IPS-18a (cell line): Measurements from ENCODE around the gene MYOM1.

ENCODE experiments used
- H3K27ac ChIP-seq: one replicate; pipeline ENCODE4 v1.5.1; 2013; ENCODE audit warnings: low read length
- H3K27me3 ChIP-seq: one replicate; pipeline ENCODE4 v1.6.1; 2013; ENCODE audit warnings: mild to moderate bottlenecking, low read length; ENCODE audit not compliant: control insufficient read depth, insufficient read depth
- H3K36me3 ChIP-seq: one replicate; pipeline ENCODE4 v1.6.1; 2013; ENCODE audit warnings: low read depth, low read length; ENCODE audit not compliant: control insufficient read depth
- H3K4me1 ChIP-seq: one replicate; pipeline ENCODE4 v1.6.1; 2013; ENCODE audit warnings: low read depth, low read length; ENCODE audit not compliant: control insufficient read depth
- H3K4me3 ChIP-seq: one replicate; pipeline ENCODE4 v1.5.1; 2013; ENCODE audit warnings: low read length
- H3K9ac ChIP-seq: one replicate; pipeline ENCODE4 v1.6.1; 2013; ENCODE audit warnings: mild to moderate bottlenecking, low read length, moderate library complexity
- H3K9me3 ChIP-seq: one replicate; pipeline ENCODE4 v1.6.1; 2013; ENCODE audit warnings: low read depth, low read length; ENCODE audit not compliant: control insufficient read depth

The MYOM1 gene

GRCh38 chr18:3193331-3193730 lies 26.4 kb downstream of the MYOM1 start:
- Histone ChIP-seq H3K36me3 (no peaks in the 10 kb centered on the region), H3K27me3 (no peaks in the 10 kb centered on the region), H3K27ac (no peak overlapping the region), H3K4me1 (no peaks in the 10 kb centered on the region), H3K9me3 (no peaks in the 10 kb centered on the region), H3K9ac (no peak overlapping the region), H3K4me3 (no peak overlapping the region)

DNA sequence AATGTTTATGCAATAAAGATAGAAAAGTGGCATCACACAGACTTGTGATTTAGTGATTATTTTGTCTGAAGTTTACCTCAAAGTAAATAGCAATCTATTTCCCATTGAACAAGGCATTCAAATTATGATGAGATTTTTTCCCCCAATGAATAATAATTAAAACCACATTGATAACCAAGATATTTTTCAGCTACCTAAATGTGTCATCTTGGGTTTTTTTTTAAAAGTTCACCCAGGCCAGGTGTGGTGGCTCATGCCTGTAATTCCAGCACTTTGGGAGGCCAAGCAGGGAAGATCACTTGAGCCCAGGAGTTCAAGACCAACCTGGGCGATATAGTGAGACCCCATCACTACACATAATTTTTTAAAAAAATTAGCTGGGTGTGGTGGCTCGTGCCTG lies 27.0 kb downstream of the MYOM1 start:
- no peak overlapping the region for H3K9ac ChIP-seq
- H3K27ac ChIP-seq, result no peak overlapping the region
- H3K36me3 ChIP-seq, result no peaks in the 10 kb centered on the region
- no peaks in the 10 kb centered on the region for H3K27me3 ChIP-seq
- H3K4me3 ChIP-seq, result no peak overlapping the region
- no peaks in the 10 kb centered on the region for H3K9me3 ChIP-seq
- H3K4me1 ChIP-seq, result no peaks in the 10 kb centered on the region

DNA sequence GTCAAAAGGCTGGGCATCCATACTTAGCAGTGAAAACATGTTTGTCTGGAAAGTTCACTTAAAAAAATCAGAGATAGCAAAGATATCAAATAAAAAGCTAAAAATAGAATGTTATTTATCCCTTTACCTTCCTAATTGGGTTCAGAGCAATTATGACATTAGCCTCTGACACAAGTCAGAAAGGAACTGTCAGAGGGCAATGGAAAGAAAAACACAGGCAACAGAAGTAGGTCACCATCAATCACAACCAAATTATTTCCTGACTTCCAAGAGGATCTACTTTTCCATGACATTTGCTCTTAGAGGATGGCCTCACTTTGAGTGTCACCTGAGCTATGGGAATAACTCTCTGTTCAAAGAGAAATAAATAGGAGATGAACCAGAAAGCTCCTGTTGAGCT lies 27.5 kb downstream of the MYOM1 start:
- H3K4me3 ChIP-seq, result no peak overlapping the region
- no peaks in the 10 kb centered on the region for H3K27me3 ChIP-seq
- no peaks in the 10 kb centered on the region for H3K4me1 ChIP-seq
- H3K36me3 ChIP-seq, result no peaks in the 10 kb centered on the region
- H3K9ac ChIP-seq, result no peak overlapping the region
- H3K9me3 ChIP-seq, result no peaks in the 10 kb centered on the region
- H3K27ac ChIP-seq, result no peak overlapping the region

DNA sequence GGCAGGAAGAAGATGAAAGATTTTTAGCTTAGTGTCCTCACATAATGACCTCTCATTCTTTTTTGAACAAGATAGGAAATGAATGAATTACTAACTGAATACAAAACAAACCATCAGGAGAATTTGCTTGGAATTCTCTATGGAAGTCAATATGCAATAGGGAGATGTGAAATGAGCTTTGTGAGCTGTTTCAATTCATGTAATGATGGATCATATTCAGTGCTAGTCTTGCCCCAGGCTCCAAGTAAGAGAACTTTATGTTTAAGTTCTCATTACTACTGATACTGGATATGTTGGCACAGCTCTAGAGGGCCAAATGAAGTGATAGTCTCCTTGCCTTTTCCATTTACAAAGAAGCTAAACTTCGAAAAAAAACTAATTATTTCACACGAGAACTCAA lies 29.2 kb downstream of the MYOM1 start:
- Histone ChIP-seq H3K9me3 (no peaks in the 10 kb centered on the region), H3K36me3 (no peaks in the 10 kb centered on the region), H3K27ac (no peak overlapping the region), H3K9ac (no peak overlapping the region), H3K4me3 (no peak overlapping the region), H3K4me1 (no peaks in the 10 kb centered on the region), H3K27me3 (no peaks in the 10 kb centered on the region)

- H3K4me1 ChIP-seq, result no peaks in the 10 kb centered on the region
- no peak overlapping the region for H3K9ac ChIP-seq
- H3K4me3 ChIP-seq, result no peak overlapping the region
- no peaks in the 10 kb centered on the region for H3K9me3 ChIP-seq
- no peak overlapping the region for H3K27ac ChIP-seq
- no peaks in the 10 kb centered on the region for H3K27me3 ChIP-seq
- no peaks in the 10 kb centered on the region for H3K36me3 ChIP-seq
Measured at GRCh38 chr18:3189884-3190283, 29.9 kb downstream of the MYOM1 start.

GRCh38 chr18:3186678-3187658 lies 32.8 kb downstream of the MYOM1 start:
- Histone ChIP-seq H3K9me3 (no peaks in the 10 kb centered on the region), H3K9ac (no peak overlapping the region), H3K4me1 (no peaks in the 10 kb centered on the region), H3K36me3 (no peaks in the 10 kb centered on the region), H3K27ac (no peak overlapping the region), H3K27me3 (no peaks in the 10 kb centered on the region), H3K4me3 (no peak overlapping the region)

DNA sequence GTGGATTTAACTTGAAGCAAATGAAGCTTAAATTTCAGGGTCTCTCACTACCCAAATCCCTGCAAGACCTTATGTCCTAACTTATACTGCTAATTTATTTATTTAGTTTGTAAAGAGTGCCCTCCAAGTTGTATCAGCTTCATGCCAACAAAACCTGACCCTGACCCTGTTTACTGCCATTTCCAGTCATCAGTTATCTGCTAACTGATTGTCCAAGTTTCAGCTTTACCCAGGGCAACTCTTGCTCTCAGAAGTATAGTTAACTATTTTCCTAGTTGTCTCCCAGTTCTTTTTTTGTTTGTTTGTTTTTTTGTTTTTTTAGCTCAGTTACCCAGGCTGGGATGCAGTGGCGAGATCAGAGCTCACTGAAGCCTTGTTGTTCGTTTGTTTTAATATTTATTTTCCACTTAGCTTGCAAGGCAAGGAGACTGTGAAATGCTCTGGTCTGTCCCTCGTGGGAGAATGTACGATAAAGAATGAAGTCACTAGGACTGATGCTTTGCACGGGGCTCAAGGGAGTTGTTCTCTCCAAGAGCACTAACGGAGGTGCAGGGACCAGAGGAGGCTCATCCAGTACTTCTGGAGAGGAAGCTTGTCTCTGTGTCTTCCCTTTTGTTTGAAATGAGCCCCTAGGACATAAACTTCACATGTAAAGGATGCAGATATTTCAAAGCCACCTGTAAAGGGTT lies 35.3 kb downstream of the MYOM1 start:
- Histone ChIP-seq H3K4me1 (no peaks in the 10 kb centered on the region), H3K27ac (no peak overlapping the region), H3K9ac (no peak overlapping the region), H3K9me3 (no peaks in the 10 kb centered on the region), H3K4me3 (no peak overlapping the region), H3K36me3 (no peaks in the 10 kb centered on the region), H3K27me3 (no peaks in the 10 kb centered on the region)

DNA sequence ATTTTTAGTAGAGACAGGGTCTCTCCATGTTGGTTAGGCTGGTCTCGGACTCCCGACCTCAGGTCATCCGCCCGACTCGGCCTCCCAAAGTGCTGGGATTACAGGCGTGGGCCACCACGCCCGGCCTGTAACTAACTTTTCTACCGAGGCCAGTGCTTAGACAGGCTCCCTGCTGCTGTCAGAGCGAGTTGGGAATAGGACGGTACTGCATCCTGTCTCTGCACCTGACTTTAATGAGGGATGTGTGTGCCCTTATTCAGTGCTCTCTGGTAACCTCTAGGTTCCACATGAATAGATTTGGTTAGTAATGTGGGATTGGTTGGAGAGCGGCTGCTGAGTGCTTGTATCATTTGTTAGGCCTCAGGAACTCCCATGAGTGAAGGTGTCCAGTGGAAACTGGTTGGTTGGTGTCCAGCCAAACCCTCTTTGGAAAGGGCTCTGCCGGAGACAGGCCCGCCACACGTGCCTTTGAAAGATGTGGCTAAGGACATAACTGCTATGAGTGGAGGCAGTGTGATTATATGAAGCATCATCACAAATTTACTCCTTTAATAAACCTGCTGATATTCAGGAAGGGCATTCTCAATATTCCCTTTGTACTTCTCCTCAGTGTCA lies 36.6 kb downstream of the MYOM1 start:
- Histone ChIP-seq H3K27me3 (no peaks in the 10 kb centered on the region), H3K36me3 (no peaks in the 10 kb centered on the region), H3K4me1 (no peaks in the 10 kb centered on the region), H3K27ac (no peak overlapping the region), H3K9ac (no peak overlapping the region), H3K4me3 (no peak overlapping the region), H3K9me3 (no peaks in the 10 kb centered on the region)

GRCh38 chr18:3180325-3180724 lies 39.4 kb downstream of the MYOM1 start:
- H3K9me3 ChIP-seq, result no peaks in the 10 kb centered on the region
- H3K4me3 ChIP-seq, result no peak overlapping the region
- H3K4me1 ChIP-seq, result no peaks in the 10 kb centered on the region
- H3K36me3 ChIP-seq, result no peaks in the 10 kb centered on the region
- no peak overlapping the region for H3K9ac ChIP-seq
- H3K27ac ChIP-seq, result no peak overlapping the region
- no peaks in the 10 kb centered on the region for H3K27me3 ChIP-seq

- H3K36me3 ChIP-seq, result no peaks in the 10 kb centered on the region
- H3K9me3 ChIP-seq, result no peaks in the 10 kb centered on the region
- no peak overlapping the region for H3K27ac ChIP-seq
- H3K4me3 ChIP-seq, result no peak overlapping the region
- H3K9ac ChIP-seq, result no peak overlapping the region
- H3K4me1 ChIP-seq, result no peaks in the 10 kb centered on the region
- H3K27me3 ChIP-seq, result no peaks in the 10 kb centered on the region
Measured at GRCh38 chr18:3179430-3180089, 40.2 kb downstream of the MYOM1 start.
